GM12878 (cell line): ENCODE results near the gene ZBTB22. TPM values are rescaled to one million over a fixed set of nuclear protein-coding genes. Genes with fewer than 3 reads are reported as not detected.

ENCODE experiments used
- HCFC1 ChIP-seq: fragments of 150-350 bp; IDR thresholded peaks from 2 replicates; pipeline ENCODE4 v1.6.1; 2014; ENCODE audit warnings: low read length
- PAX8 ChIP-seq: fragments of 450-650 bp; IDR thresholded peaks from 2 replicates; pipeline ENCODE4 v1.6.1; 2017; ENCODE audit warnings: mild to moderate bottlenecking, moderate library complexity
- RAD21 ChIP-seq: IDR thresholded peaks from 2 replicates; pipeline ENCODE4 v1.6.1; 2011; ENCODE audit warnings: mild to moderate bottlenecking, low read depth, low read length, moderate library complexity; ENCODE audit not compliant: insufficient read depth
- SRF ChIP-seq, 2 experiments: IDR thresholded peaks; 2 replicates each; pipeline ENCODE4 v1.6.1; 2011; ENCODE audit warnings: low read depth in 2 of 2, low read length in 2 of 2, mild to moderate bottlenecking in 1 of 2, moderate library complexity in 1 of 2
- TAF1 ChIP-seq: IDR thresholded peaks from 2 replicates; pipeline ENCODE4 v1.6.1; 2011; ENCODE audit warnings: mild to moderate bottlenecking, low read depth, low read length, borderline replicate concordance
- ZNF24 ChIP-seq: fragments of 450-650 bp; IDR thresholded peaks from 2 replicates; pipeline ENCODE4 v1.6.1; 2017; ENCODE audit warnings: antibody characterized with exemption, mild to moderate bottlenecking
- ZZZ3 ChIP-seq: IDR thresholded peaks from 2 replicates; pipeline ENCODE4 v1.6.1; 2011; ENCODE audit warnings: low read depth; ENCODE audit not compliant: control insufficient read depth, insufficient read length
- polyA plus RNA-seq, 11 experiments: library from polyadenylated mRNA; depleted of rRNA in 4 of 11; unstranded in 6 of 11; stranded (reverse) in 5 of 11; fragments of >200 nt; fragmentation: Nextera tagmentation in 4 of 11; fragmentation: Illumina TruSeq in 1 of 11; extraction: Ambion mirVana in 4 of 11; extraction: Trizol in 1 of 11; gene quantifications; 1 replicate in 1 of 11; 2 replicates in 10 of 11; pipeline versions ENCODE4 v1.2.1 to v1.2.3, GENCODE V29; 2011 to 2016; ENCODE audit warnings: inconsistent platforms in 2 of 11, missing spikeins in 2 of 11, low read depth in 1 of 11
- total RNA-seq, 4 experiments: library from RNA; depleted of rRNA in 3 of 4; stranded (reverse); fragments of >200 nt in 3 of 4; fragmentation: Illumina TruSeq in 1 of 4; extraction: Trizol in 1 of 4; gene quantifications; 2 replicates each; pipeline versions ENCODE4 v1.2.1 to v1.2.3, GENCODE V29; 2013 to 2021
- TF ChIP-seq, protein P1 (sequence below): IDR thresholded peaks from 2 replicates; pipeline ENCODE4 v1.6.1; 2012; ENCODE audit warnings: improper control_type of control experiment, low read depth, low read length; ENCODE audit not compliant: insufficient replicate concordance
- TF ChIP-seq, protein P2 (sequence below): IDR thresholded peaks from 2 replicates; pipeline ENCODE4 v1.6.1; 2011; ENCODE audit warnings: low read depth, low read length, improper control_type of control experiment, borderline replicate concordance
- TF ChIP-seq, protein P3 (sequence below): fragments of 450-650 bp; IDR thresholded peaks from 2 replicates; pipeline ENCODE4 v1.6.1; 2014; ENCODE audit warnings: mild to moderate bottlenecking

The ZBTB22 gene
- total and polyA plus RNA-seq, 10 of the 15 experiments (the other 5 are each of a cell fraction or from before 2014, with no cell fraction given), result 0.11 to 9.9 (median 4.8) TPM

DNA sequence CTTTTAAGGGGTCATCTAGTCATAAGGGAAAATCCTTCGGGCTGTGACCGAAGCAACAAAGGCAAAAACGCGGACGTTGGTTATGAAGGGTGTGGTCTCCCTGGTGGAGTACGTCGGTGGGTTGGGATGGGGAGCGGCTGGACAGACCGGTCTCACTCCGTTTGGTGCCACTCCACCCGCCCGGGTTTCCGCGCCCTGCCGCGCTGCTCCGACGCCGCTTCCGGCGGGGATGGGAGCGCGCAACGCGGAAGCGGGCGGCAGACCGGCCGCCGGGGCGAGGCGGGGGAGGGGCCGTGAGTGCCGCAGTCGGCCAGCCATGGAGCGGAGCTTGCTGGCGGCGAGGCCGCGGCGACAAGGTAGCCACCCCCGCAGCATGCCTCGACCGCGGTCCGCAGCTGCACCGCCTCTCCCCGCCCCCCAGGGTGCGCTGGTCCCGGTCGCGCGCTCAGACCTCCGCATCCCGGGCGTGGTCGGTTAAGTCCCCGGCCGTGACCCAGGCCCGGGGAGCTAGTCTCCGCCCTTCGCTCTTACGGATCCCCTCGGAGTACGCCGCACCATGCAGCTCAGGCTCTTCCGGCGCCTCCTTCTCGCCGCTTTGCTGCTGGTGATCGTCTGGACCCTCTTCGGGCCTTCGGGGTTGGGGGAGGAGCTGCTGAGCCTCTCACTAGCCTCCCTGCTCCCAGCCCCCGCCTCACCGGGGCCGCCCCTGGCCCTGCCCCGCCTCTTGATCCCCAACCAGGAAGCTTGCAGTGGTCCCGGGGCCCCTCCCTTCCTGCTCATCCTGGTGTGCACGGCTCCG lies 40.5 kb downstream of the ZBTB22 start, which contains the start of gene B3GALT4 (continued):
- TF ChIP-seq, protein P1, sequence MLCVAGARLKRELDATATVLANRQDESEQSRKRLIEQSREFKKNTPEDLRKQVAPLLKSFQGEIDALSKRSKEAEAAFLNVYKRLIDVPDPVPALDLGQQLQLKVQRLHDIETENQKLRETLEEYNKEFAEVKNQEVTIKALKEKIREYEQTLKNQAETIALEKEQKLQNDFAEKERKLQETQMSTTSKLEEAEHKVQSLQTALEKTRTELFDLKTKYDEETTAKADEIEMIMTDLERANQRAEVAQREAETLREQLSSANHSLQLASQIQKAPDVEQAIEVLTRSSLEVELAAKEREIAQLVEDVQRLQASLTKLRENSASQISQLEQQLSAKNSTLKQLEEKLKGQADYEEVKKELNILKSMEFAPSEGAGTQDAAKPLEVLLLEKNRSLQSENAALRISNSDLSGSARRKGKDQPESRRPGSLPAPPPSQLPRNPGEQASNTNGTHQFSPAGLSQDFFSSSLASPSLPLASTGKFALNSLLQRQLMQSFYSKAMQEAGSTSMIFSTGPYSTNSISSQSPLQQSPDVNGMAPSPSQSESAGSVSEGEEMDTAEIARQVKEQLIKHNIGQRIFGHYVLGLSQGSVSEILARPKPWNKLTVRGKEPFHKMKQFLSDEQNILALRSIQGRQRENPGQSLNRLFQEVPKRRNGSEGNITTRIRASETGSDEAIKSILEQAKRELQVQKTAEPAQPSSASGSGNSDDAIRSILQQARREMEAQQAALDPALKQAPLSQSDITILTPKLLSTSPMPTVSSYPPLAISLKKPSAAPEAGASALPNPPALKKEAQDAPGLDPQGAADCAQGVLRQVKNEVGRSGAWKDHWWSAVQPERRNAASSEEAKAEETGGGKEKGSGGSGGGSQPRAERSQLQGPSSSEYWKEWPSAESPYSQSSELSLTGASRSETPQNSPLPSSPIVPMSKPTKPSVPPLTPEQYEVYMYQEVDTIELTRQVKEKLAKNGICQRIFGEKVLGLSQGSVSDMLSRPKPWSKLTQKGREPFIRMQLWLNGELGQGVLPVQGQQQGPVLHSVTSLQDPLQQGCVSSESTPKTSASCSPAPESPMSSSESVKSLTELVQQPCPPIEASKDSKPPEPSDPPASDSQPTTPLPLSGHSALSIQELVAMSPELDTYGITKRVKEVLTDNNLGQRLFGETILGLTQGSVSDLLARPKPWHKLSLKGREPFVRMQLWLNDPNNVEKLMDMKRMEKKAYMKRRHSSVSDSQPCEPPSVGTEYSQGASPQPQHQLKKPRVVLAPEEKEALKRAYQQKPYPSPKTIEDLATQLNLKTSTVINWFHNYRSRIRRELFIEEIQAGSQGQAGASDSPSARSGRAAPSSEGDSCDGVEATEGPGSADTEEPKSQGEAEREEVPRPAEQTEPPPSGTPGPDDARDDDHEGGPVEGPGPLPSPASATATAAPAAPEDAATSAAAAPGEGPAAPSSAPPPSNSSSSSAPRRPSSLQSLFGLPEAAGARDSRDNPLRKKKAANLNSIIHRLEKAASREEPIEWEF, result no peak
- TF ChIP-seq TAF1 (peak; percentile 70; the same call in 1 of the 2 replicates), PAX8 (no peak), SRF (IDR thresholded peaks at IDR 0.05; ENCODE audit: low read depth in 2 of 2, low read length in 2 of 2) (0 out of 4 replicates have a peak, but pooled peaks of 1 of the 2 experiments have one; percentile 49), RAD21 (no peak), ZNF24 (peak; percentile 46; the same call in 1 of the 2 replicates), HCFC1 (peak; percentile 51), ZZZ3 (no peak)
- TF ChIP-seq, protein P2, sequence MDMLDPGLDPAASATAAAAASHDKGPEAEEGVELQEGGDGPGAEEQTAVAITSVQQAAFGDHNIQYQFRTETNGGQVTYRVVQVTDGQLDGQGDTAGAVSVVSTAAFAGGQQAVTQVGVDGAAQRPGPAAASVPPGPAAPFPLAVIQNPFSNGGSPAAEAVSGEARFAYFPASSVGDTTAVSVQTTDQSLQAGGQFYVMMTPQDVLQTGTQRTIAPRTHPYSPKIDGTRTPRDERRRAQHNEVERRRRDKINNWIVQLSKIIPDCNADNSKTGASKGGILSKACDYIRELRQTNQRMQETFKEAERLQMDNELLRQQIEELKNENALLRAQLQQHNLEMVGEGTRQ, result no peak
- TF ChIP-seq, protein P3, sequence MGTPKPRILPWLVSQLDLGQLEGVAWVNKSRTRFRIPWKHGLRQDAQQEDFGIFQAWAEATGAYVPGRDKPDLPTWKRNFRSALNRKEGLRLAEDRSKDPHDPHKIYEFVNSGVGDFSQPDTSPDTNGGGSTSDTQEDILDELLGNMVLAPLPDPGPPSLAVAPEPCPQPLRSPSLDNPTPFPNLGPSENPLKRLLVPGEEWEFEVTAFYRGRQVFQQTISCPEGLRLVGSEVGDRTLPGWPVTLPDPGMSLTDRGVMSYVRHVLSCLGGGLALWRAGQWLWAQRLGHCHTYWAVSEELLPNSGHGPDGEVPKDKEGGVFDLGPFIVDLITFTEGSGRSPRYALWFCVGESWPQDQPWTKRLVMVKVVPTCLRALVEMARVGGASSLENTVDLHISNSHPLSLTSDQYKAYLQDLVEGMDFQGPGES, result no peak
